Measurements from ENCODE around the gene LCT.

The LCT gene

GRCh38 chr2:135741043-135741394, 96.0 kb downstream of the LCT start:
- no peak for DNase-seq

- no peak for DNase-seq
Measured at GRCh38 chr2:135740206-135740605, 96.8 kb downstream of the LCT start.
